HCT116 (cell line): ENCODE measurements around the gene AATF. TPM values are rescaled to one million over a fixed set of nuclear protein-coding genes. Genes with fewer than 3 reads are reported as not detected.

Source experiments
- ATAC-seq: fragments of 200-7000 bp; cut with Tn5 transposase; 2 replicates; pipeline ENCODE4 v1.9.1; 2020; ENCODE audit warnings: mild to moderate bottlenecking, moderate library complexity
- BruUV-seq: library from RNA; stranded (reverse); fragments of 400-500 nt; replicated peaks from 2 replicates; lab custom pipeline; 2021; lab: Mats Ljungman, UMichigan
- CTCF ChIA-PET: fragments of 300-600 bp; sonication (Branson Sonifier 250); formaldehyde crosslinking; loops from one replicate; lab custom pipeline; 2021; ENCODE audit warnings: antibody characterized with exemption; lab: Charles Lee
- POLR2A ChIA-PET: fragments of 300-600, 350-600 bp; sonication (Branson Sonifier 250); formaldehyde crosslinking; loops from one replicate; lab custom pipeline; 2021; ENCODE audit warnings: antibody characterized with exemption; lab: Charles Lee
- RAD21 ChIA-PET, 2 experiments: fragments of 300-600 bp; sonication (Branson Sonifier 250); formaldehyde crosslinking; loops; one replicate each; lab custom pipeline; 2023; ENCODE audit warnings: low total read pairs in 2 of 2; ENCODE audit not compliant: uncharacterized antibody in 2 of 2, unreplicated experiment in 2 of 2, low non-redundant PET in 1 of 2; lab: Charles Lee
- DNase-seq: peaks from one replicate; pipeline ENCODE4 v3.0.0-alpha.2; 2010; ENCODE audit warnings: low read depth, low spot score
- H2AFZ ChIP-seq: fragments of 200-600 bp; shearing (Covaris generic), sonication (generic); 2 replicates; pipeline ENCODE4 v1.6.1; 2017; ENCODE audit warnings: low read depth, mixed run types, mixed read lengths, antibody characterized with exemption, low read length; ENCODE audit not compliant: poor library complexity, severe bottlenecking
- H3K27ac ChIP-seq: 2 replicates; pipeline ENCODE4 v1.5.1; 2012; ENCODE audit warnings: low read depth, low read length
- H3K27me3 ChIP-seq: fragments of 200-600 bp; sonication (generic); 2 replicates; pipeline ENCODE4 v1.6.1; 2016; ENCODE audit warnings: mixed run types, low read length, mixed read lengths; ENCODE audit not compliant: insufficient read depth
- H3K36me3 ChIP-seq, 2 experiments: fragments of 200-500 bp in 1 of 2; fragments of 200-600 bp in 1 of 2; sonication (Bioruptor generic) in 1 of 2; sonication (generic) in 1 of 2; 2 replicates each; pipeline versions ENCODE4 v1.5.1 to v1.6.1; 2014 to 2016; ENCODE audit warnings: low read length in 2 of 2, inconsistent platforms in 1 of 2, mixed read lengths in 1 of 2, mixed run types in 1 of 2; ENCODE audit not compliant: insufficient read depth in 2 of 2, control insufficient read depth in 1 of 2
- H3K4me1 ChIP-seq, 2 experiments: fragments of 200-600 bp in 1 of 2; sonication (generic) in 1 of 2; 2 replicates each; pipeline versions ENCODE4 v1.5.1 to v1.6.1; 2012 to 2017; ENCODE audit warnings: low read length in 2 of 2, inconsistent platforms in 1 of 2, mild to moderate bottlenecking in 1 of 2, mixed read lengths in 1 of 2, mixed run types in 1 of 2, moderate library complexity in 1 of 2; ENCODE audit not compliant: insufficient read depth in 2 of 2, control insufficient read depth in 1 of 2
- H3K4me2 ChIP-seq: fragments of 200-600 bp; sonication (generic); 2 replicates; pipeline ENCODE4 v1.6.1; 2017; ENCODE audit warnings: mixed run types, low read length, mixed read lengths
- H3K4me3 ChIP-seq, 2 experiments: fragments of 200-600 bp in 1 of 2; sonication (generic) in 1 of 2; replicated peaks in 1 of 2; 2 replicates each; pipeline ENCODE4 v1.5.1; 2011 to 2016; ENCODE audit warnings: low read length in 2 of 2, control low read depth in 1 of 2, low read depth in 1 of 2, mild to moderate bottlenecking in 1 of 2, mixed read lengths in 1 of 2, mixed run types in 1 of 2
- H3K79me2 ChIP-seq: fragments of 200-600 bp; sonication (generic); 2 replicates; pipeline ENCODE4 v1.6.1; 2017; ENCODE audit warnings: mild to moderate bottlenecking, mixed run types, low read length, moderate library complexity, mixed read lengths; ENCODE audit not compliant: insufficient read depth
- H3K9ac ChIP-seq: fragments of 200-600 bp; sonication (generic); 2 replicates; pipeline ENCODE4 v1.6.1; 2016; ENCODE audit warnings: low read length, mixed read lengths
- H3K9me2 ChIP-seq: fragments of 200-600 bp; sonication (generic), shearing (Covaris generic); 2 replicates; pipeline ENCODE4 v1.6.1; 2017; ENCODE audit warnings: mixed run types, mild to moderate bottlenecking, moderate library complexity; ENCODE audit not compliant: insufficient read depth
- H3K9me3 ChIP-seq, 2 experiments: fragments of 200-500 bp in 1 of 2; fragments of 200-600 bp in 1 of 2; sonication (Bioruptor generic) in 1 of 2; sonication (generic) in 1 of 2; 2 replicates each; pipeline ENCODE4 v1.6.1; 2014 to 2017; ENCODE audit warnings: low read length in 2 of 2, mixed read lengths in 2 of 2, inconsistent platforms in 1 of 2, low read depth in 1 of 2, mild to moderate bottlenecking in 1 of 2, mixed run types in 1 of 2, moderate library complexity in 1 of 2; ENCODE audit not compliant: control insufficient read depth in 1 of 2, insufficient read depth in 1 of 2
- H4K20me1 ChIP-seq: fragments of 200-600 bp; sonication (generic), shearing (Covaris generic); 2 replicates; pipeline ENCODE4 v1.6.1; 2017; ENCODE audit warnings: mixed run types, mild to moderate bottlenecking, moderate library complexity; ENCODE audit not compliant: insufficient read depth
- ATF3 ChIP-seq: IDR thresholded peaks from 2 replicates; pipeline ENCODE4 v1.6.1; 2012
- CEBPB ChIP-seq: IDR thresholded peaks from 2 replicates; pipeline ENCODE4 v1.6.1; 2012; ENCODE audit warnings: low read depth
- EGR1 ChIP-seq: IDR thresholded peaks from 2 replicates; pipeline ENCODE4 v1.6.1; 2012; ENCODE audit warnings: low read depth
- EZH2phosphoT487 ChIP-seq: fragments of 200-600 bp; IDR thresholded peaks from 2 replicates; pipeline ENCODE4 v1.6.1; 2018; ENCODE audit warnings: antibody characterized with exemption, borderline replicate concordance
- FOSL1 ChIP-seq: IDR thresholded peaks from 2 replicates; pipeline ENCODE4 v1.6.1; 2012; ENCODE audit warnings: low read depth
- POLR2AphosphoS5 ChIP-seq: IDR thresholded peaks from 2 replicates; pipeline ENCODE4 v1.6.1; 2011; ENCODE audit warnings: mild to moderate bottlenecking, low read depth, low read length, moderate library complexity
- RAD21 ChIP-seq: IDR thresholded peaks from 2 replicates; pipeline ENCODE4 v1.6.1; 2012; ENCODE audit warnings: low read depth, mild to moderate bottlenecking
- REST ChIP-seq: IDR thresholded peaks from 2 replicates; pipeline ENCODE4 v1.6.1; 2012; ENCODE audit warnings: low read depth
- SIN3A ChIP-seq: IDR thresholded peaks from 2 replicates; pipeline ENCODE4 v1.6.1; 2012; ENCODE audit warnings: low read depth
- SP1 ChIP-seq: IDR thresholded peaks from 2 replicates; pipeline ENCODE4 v1.6.1; 2012; ENCODE audit warnings: low read depth
- SRF ChIP-seq: IDR thresholded peaks from 2 replicates; pipeline ENCODE4 v1.6.1; 2012; ENCODE audit warnings: low read depth
- intact Hi-C: fragments of 100-400 bp; cut with micrococcal nuclease; formaldehyde crosslinking; loops from 2 replicates; pipeline ENCODE4 v1.10.0; 2022
- total RNA-seq: library from RNA; stranded (reverse); gene quantifications from one replicate; pipeline ENCODE4 v1.2.1, GENCODE V29; 2021; ENCODE audit not compliant: unreplicated experiment
- TF ChIP-seq, protein P1 (sequence below), 3 experiments: fragments of 200-600 bp in 1 of 3; sonication (generic) in 1 of 3; IDR thresholded peaks in 2 of 3; conservative IDR thresholded peaks in 1 of 3; 2 replicates each; pipeline ENCODE4 v1.5.1; 2012 to 2017; ENCODE audit warnings: low read depth in 2 of 3, low read length in 2 of 3, antibody characterized with exemption in 1 of 3, borderline replicate concordance in 1 of 3, control low read depth in 1 of 3, mild to moderate bottlenecking in 1 of 3, mixed read lengths in 1 of 3, mixed run types in 1 of 3, moderate library complexity in 1 of 3; ENCODE audit not compliant: insufficient read depth in 1 of 3

The AATF gene
- total RNA-seq, 1 experiment from 2014 or later: 105 TPM

- TF ChIP-seq REST: no peak
- TF ChIP-seq, protein P1, sequence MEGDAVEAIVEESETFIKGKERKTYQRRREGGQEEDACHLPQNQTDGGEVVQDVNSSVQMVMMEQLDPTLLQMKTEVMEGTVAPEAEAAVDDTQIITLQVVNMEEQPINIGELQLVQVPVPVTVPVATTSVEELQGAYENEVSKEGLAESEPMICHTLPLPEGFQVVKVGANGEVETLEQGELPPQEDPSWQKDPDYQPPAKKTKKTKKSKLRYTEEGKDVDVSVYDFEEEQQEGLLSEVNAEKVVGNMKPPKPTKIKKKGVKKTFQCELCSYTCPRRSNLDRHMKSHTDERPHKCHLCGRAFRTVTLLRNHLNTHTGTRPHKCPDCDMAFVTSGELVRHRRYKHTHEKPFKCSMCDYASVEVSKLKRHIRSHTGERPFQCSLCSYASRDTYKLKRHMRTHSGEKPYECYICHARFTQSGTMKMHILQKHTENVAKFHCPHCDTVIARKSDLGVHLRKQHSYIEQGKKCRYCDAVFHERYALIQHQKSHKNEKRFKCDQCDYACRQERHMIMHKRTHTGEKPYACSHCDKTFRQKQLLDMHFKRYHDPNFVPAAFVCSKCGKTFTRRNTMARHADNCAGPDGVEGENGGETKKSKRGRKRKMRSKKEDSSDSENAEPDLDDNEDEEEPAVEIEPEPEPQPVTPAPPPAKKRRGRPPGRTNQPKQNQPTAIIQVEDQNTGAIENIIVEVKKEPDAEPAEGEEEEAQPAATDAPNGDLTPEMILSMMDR (IDR thresholded peaks at IDR 0.05 in 2 of 3, conservative IDR thresholded peaks at IDR 0.05 in 1 of 3; ENCODE audit: borderline replicate concordance in 1 of 3, insufficient read depth in 1 of 3, low read depth in 2 of 3, low read length in 2 of 3): no peak
Observed at GRCh38 chr17:37025847-37026530, 77.2 kb downstream of the AATF start (continued).

DNA sequence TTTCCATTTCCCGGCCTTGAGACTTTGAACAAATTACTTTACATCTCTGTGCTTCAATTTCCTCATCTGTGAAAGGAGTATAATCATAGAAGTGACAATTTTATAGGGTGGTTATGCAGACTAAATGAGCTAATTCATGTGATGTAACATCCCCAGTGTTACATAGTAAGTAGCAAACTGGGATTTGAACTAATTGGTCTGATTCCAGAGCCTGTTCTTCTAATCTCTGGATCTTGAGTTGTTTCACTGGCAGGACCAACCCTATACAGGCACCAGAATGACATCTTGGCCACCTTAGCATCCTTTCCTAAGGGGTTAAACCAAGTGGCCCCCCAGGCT lies 77.7 kb downstream of the AATF start:
- Histone ChIP-seq H3K4me1 (no peaks in the 10 kb centered on the region), H3K36me3 (peaks cover 7 to 12% of the 10 kb centered on the region in 2 experiments; a peak in 2 of 4 replicates), H3K79me2 (0 out of 2 replicates have a peak, but pooled peaks cover 4% of the 10 kb centered on the region), H3K4me2 (no peak overlapping the region), H3K9ac (no peak overlapping the region), H2AFZ (no peak overlapping the region), H3K4me3 (no peak overlapping the region), H3K27me3 (no peaks in the 10 kb centered on the region), H3K9me2 (no peaks in the 10 kb centered on the region), H4K20me1 (no peaks in the 10 kb centered on the region), H3K27ac (no peak overlapping the region), H3K9me3 (no peaks in the 10 kb centered on the region)
- ChIA-PET POLR2A (no interaction called here), RAD21 (no interaction called here), CTCF (no interaction called here)
- intact Hi-C loops: no loop called here
- BruUV-seq: no TSS peak
- DNase-seq: no peak
- ATAC-seq: no peak
- TF ChIP-seq ATF3: no peak
- no peak for TF ChIP-seq SIN3A
- no peak for TF ChIP-seq FOSL1
- no peak for TF ChIP-seq POLR2AphosphoS5
- TF ChIP-seq, protein P1 (IDR thresholded peaks at IDR 0.05 in 2 of 3, conservative IDR thresholded peaks at IDR 0.05 in 1 of 3; ENCODE audit: borderline replicate concordance in 1 of 3, insufficient read depth in 1 of 3, low read depth in 2 of 3, low read length in 2 of 3): no peak
- TF ChIP-seq EZH2phosphoT487: no peak
- no peak for TF ChIP-seq SRF
- no peak for TF ChIP-seq REST
- TF ChIP-seq RAD21: no peak
- TF ChIP-seq EGR1: no peak
- TF ChIP-seq SP1: no peak
- TF ChIP-seq CEBPB: no peak
